ENCODE results near the gene RIBC2.

GRCh38 chr22:45418770-45419138, 5.3 kb downstream of the RIBC2 start:
- no peak for TF ChIP-seq CTCF (IDR thresholded peaks at IDR 0.05)
- TF ChIP-seq POLR2AphosphoS5 (IDR thresholded peaks at IDR 0.05; ENCODE audit: low read depth, low read length), result no peak

Measured in Panc1 (cell line).